Suprapubic skin (tissue), 4 donors: Measurements from ENCODE around the gene MIA2.

Experiments
- CTCF ChIP-seq, 2 donors: fragments of 200-600 bp in 1 of 2; fragments of 450-650 bp in 1 of 2; sonication (generic) in 1 of 2; IDR thresholded peaks; one replicate each; pipeline ENCODE4 v1.5.1; 2016 to 2019; ENCODE audit warnings: antibody characterized with exemption in 2 of 2, mild to moderate bottlenecking in 1 of 2, moderate library complexity in 1 of 2
- EP300 ChIP-seq: sonication (generic); formaldehyde crosslinking; IDR thresholded peaks from one replicate; pipeline ENCODE4 v1.6.1; 2017; ENCODE audit warnings: antibody characterized with exemption
- POLR2AphosphoS5 ChIP-seq, 3 donors: sonication (generic); formaldehyde crosslinking; IDR thresholded peaks; one replicate each; pipeline ENCODE4 v1.6.1; 2017; ENCODE audit warnings: antibody characterized with exemption in 3 of 3

- TF ChIP-seq POLR2AphosphoS5 (IDR thresholded peaks at IDR 0.05) (no peak), CTCF (IDR thresholded peaks at IDR 0.05) (no peak), EP300 (no peak)
Measured at GRCh38 chr14:39233680-39234326, at the start of gene MIA2.
